Duodenal mucosa (tissue), 2 donors: ENCODE data around the gene RRM1.
A peak's percentile ranks its signal among the peaks of the same experiment; 100 is the strongest.

ENCODE experiments used
- H3K27ac ChIP-seq: one replicate; pipeline ENCODE4 v1.7.0; 2013; ENCODE audit warnings: low read depth, low read length
- H3K27me3 ChIP-seq, 2 donors: one replicate each; pipeline ENCODE4 v1.7.0; 2013; ENCODE audit warnings: low read length in 2 of 2, control low read depth in 1 of 2; ENCODE audit not compliant: insufficient read depth in 2 of 2, control insufficient read depth in 1 of 2
- H3K36me3 ChIP-seq, 2 donors: one replicate each; pipeline ENCODE4 v1.7.0; 2013; ENCODE audit warnings: low read length in 2 of 2, control low read depth in 1 of 2; ENCODE audit not compliant: insufficient read depth in 2 of 2, control insufficient read depth in 1 of 2
- H3K4me1 ChIP-seq, 2 donors: one replicate each; pipeline ENCODE4 v1.7.0; 2013; ENCODE audit warnings: low read length in 2 of 2, control low read depth in 1 of 2; ENCODE audit not compliant: insufficient read depth in 2 of 2, control insufficient read depth in 1 of 2
- H3K4me3 ChIP-seq, 2 donors: one replicate each; pipeline ENCODE4 v1.7.0; 2013; ENCODE audit warnings: low read length in 2 of 2, low read depth in 1 of 2
- H3K9ac ChIP-seq, 2 donors: one replicate each; pipeline ENCODE4 v1.7.0; 2013; ENCODE audit warnings: low read length in 2 of 2, low read depth in 1 of 2
- H3K9me3 ChIP-seq, 2 donors: one replicate each; pipeline ENCODE4 v1.7.0; 2013; ENCODE audit warnings: low read length in 2 of 2, control low read depth in 1 of 2; ENCODE audit not compliant: control insufficient read depth in 1 of 2

RRM1 gene

GRCh38 chr11:4076774-4077173, 17.8 kb upstream of the RRM1 start:
- Histone ChIP-seq H3K9me3 (no peaks in the 10 kb centered on the region), H3K36me3 (peaks cover 0 to 6% of the 10 kb centered on the region in 2 donors), H3K4me1 (peaks cover 0 to 7% of the 10 kb centered on the region in 2 donors), H3K27ac (no peak overlapping the region), H3K27me3 (no peaks in the 10 kb centered on the region), H3K9ac (no peak overlapping the region), H3K4me3 (no peak overlapping the region)

GRCh38 chr11:4083198-4083597, 11.4 kb upstream of the RRM1 start:
- Histone ChIP-seq H3K4me1 (no peaks in the 10 kb centered on the region), H3K9ac (no peak overlapping the region), H3K4me3 (no peak overlapping the region), H3K27me3 (no peaks in the 10 kb centered on the region), H3K9me3 (no peaks in the 10 kb centered on the region), H3K27ac (no peak overlapping the region), H3K36me3 (peaks cover 15 to 43% of the 10 kb centered on the region in 2 donors)

GRCh38 chr11:4084406-4085125, 10.0 kb upstream of the RRM1 start:
- H3K27ac ChIP-seq: no peak overlapping the region
- H3K4me1 ChIP-seq: no peaks in the 10 kb centered on the region
- no peaks in the 10 kb centered on the region for H3K9me3 ChIP-seq
- no peak overlapping the region for H3K4me3 ChIP-seq
- H3K9ac ChIP-seq: no peak overlapping the region
- H3K27me3 ChIP-seq: no peaks in the 10 kb centered on the region
- H3K36me3 ChIP-seq: peaks cover 19 to 44% of the 10 kb centered on the region in 2 donors

GRCh38 chr11:4085575-4085974, 9.0 kb upstream of the RRM1 start:
- H3K27ac ChIP-seq: no peak overlapping the region
- H3K4me3 ChIP-seq: no peak overlapping the region
- no peaks in the 10 kb centered on the region for H3K9me3 ChIP-seq
- H3K36me3 ChIP-seq: peaks cover 19 to 47% of the 10 kb centered on the region in 2 donors
- no peaks in the 10 kb centered on the region for H3K4me1 ChIP-seq
- no peak overlapping the region for H3K9ac ChIP-seq
- no peaks in the 10 kb centered on the region for H3K27me3 ChIP-seq

- peaks cover 19 to 49% of the 10 kb centered on the region in 2 donors for H3K36me3 ChIP-seq
- no peak overlapping the region for H3K27ac ChIP-seq
- no peaks in the 10 kb centered on the region for H3K27me3 ChIP-seq
These were observed 7.8 kb upstream of the RRM1 start for GRCh38 chr11:4086575-4087353.

GRCh38 chr11:4087551-4087950, 7.0 kb upstream of the RRM1 start:
- H3K4me3 ChIP-seq: no peak overlapping the region
- H3K27me3 ChIP-seq: no peaks in the 10 kb centered on the region
- H3K4me1 ChIP-seq: no peaks in the 10 kb centered on the region
- no peak overlapping the region for H3K27ac ChIP-seq
- H3K9me3 ChIP-seq: no peaks in the 10 kb centered on the region
- no peak overlapping the region for H3K9ac ChIP-seq
- peaks cover 19 to 42% of the 10 kb centered on the region in 2 donors for H3K36me3 ChIP-seq

More at GRCh38 chr11:4086575-4087353, 7.8 kb upstream of the RRM1 start:
- no peaks in the 10 kb centered on the region for H3K4me1 ChIP-seq
- no peak overlapping the region for H3K4me3 ChIP-seq
- no peaks in the 10 kb centered on the region for H3K9me3 ChIP-seq
- no peak overlapping the region for H3K9ac ChIP-seq

- H3K27me3 ChIP-seq: no peaks in the 10 kb centered on the region
- H3K4me1 ChIP-seq: peaks cover 1 to 5% of the 10 kb centered on the region in 2 donors
- no peak overlapping the region for H3K4me3 ChIP-seq
- H3K27ac ChIP-seq: no peak overlapping the region
- no peaks in the 10 kb centered on the region for H3K9me3 ChIP-seq
- H3K36me3 ChIP-seq: peaks cover 11 to 18% of the 10 kb centered on the region in 2 donors
- H3K9ac ChIP-seq: no peak overlapping the region
These were observed 4.3 kb upstream of the RRM1 start for GRCh38 chr11:4090258-4090657.

GRCh38 chr11:4092026-4092425, 2.6 kb upstream of the RRM1 start:
- H3K4me1 ChIP-seq: peaks cover 10 to 16% of the 10 kb centered on the region in 2 donors
- no peak overlapping the region for H3K4me3 ChIP-seq
- peaks cover 5 to 8% of the 10 kb centered on the region in 2 donors for H3K36me3 ChIP-seq
- H3K27ac ChIP-seq: no peak overlapping the region
- H3K9ac ChIP-seq: no peak overlapping the region
- H3K9me3 ChIP-seq: no peaks in the 10 kb centered on the region
- H3K27me3 ChIP-seq: no peaks in the 10 kb centered on the region

GRCh38 chr11:4093519-4094347, 866 bp upstream of the RRM1 start:
- peaks cover 0 to 8% of the 10 kb centered on the region in 2 donors for H3K36me3 ChIP-seq
- H3K27ac ChIP-seq: peak overlapping the region; percentile 88
- no peaks in the 10 kb centered on the region for H3K9me3 ChIP-seq
- no peaks in the 10 kb centered on the region for H3K27me3 ChIP-seq
- H3K4me3 ChIP-seq: peak overlapping the region; percentile 89 to 96
- H3K4me1 ChIP-seq: peaks cover 10 to 16% of the 10 kb centered on the region in 2 donors
- peak overlapping the region; percentile 93 to 97 for H3K9ac ChIP-seq
